SH-SY5Y (cell line): Measurements from ENCODE around the gene PPOX.

Source experiments
- GATA2 ChIP-seq: IDR thresholded peaks from 2 replicates; pipeline ENCODE4 v1.6.1; 2011; ENCODE audit warnings: mild to moderate bottlenecking, low read depth, low read length
- GATA3 ChIP-seq: IDR thresholded peaks from 2 replicates; pipeline ENCODE4 v1.6.1; 2011; ENCODE audit warnings: low read depth, mild to moderate bottlenecking, low read length, moderate library complexity

DNA sequence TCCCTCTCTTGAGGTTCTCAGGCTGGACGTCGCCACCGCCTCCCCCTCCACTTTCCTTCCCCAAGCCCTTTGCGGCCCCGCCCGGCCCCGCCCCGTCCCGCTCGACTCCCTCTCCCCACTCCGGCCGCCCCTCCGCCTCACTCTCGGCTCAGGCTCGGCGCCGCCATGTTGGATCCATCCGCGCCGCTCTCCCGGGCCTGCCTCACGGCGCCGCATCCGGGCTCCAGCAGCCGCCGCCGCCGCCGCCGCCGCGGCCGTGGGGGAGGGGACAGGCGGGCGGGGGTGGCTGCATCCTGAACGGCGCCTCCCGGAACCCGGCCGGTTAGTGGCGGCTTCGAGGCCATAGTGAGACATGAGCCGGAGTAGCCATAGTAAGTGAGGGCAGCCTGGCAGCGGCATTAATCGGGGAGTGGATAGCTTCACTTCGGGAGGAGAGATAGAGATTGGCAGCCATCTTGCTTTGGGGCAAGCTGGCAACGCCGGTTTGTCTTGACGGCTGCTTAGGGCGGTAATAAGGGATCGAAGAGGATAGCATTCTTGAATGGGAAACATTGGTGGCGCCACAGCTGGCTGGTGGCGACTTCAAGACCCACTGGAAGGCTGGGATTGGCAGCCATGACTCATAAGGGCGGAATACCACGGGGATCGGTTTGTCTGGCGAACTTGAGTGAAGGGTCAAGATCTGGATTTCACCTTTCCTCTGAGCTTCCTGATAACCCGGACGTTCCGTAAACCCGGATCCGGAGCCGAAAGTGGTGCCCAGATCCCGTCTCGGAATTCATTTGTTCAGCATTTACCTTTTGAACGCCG, 33.6 kb upstream of the PPOX start, which contains the start of gene DEDD:
- no peak for TF ChIP-seq GATA2
- no peak for TF ChIP-seq GATA3
